Measurements from ENCODE around the gene ATR.
"Not testable (repeated sequence)": the region's sequence is repeated elsewhere in the genome, so short reads cannot be mapped to it uniquely, and the experiment has no call there.

ATR gene

GRCh38 chr3:142418926-142419592 is 159.5 kb downstream of the ATR start:
- Histone ChIP-seq H3K4me3 (ENCODE audit: low read length in 2 of 2) (no peak overlapping the region), H3K9ac (ENCODE audit: low read depth in 1 of 2, low read length in 2 of 2) (no peak overlapping the region), H3K9me3 (ENCODE audit: control insufficient read depth in 2 of 2, low read length in 2 of 2) (no peaks in the 10 kb centered on the region), H3K27ac (ENCODE audit: low read depth in 2 of 2, low read length in 2 of 2) (no peak overlapping the region), H3K36me3 (ENCODE audit: control insufficient read depth in 2 of 2, insufficient read depth in 2 of 2, low read length in 2 of 2) (peaks cover 33 to 56% of the 10 kb centered on the region in 2 donors), H3K4me1 (ENCODE audit: control insufficient read depth in 2 of 2, insufficient read depth in 2 of 2, low read length in 2 of 2) (no peaks in the 10 kb centered on the region), H3K27me3 (ENCODE audit: control insufficient read depth in 2 of 2, insufficient read depth in 2 of 2, low read length in 2 of 2) (no peaks in the 10 kb centered on the region)

GRCh38 chr3:142417302-142417701 is 161.2 kb downstream of the ATR start:
- Histone ChIP-seq H3K4me1 (ENCODE audit: control insufficient read depth in 2 of 2, insufficient read depth in 2 of 2, low read length in 2 of 2) (no peaks in the 10 kb centered on the region), H3K4me3 (ENCODE audit: low read length in 2 of 2) (no peak overlapping the region), H3K36me3 (ENCODE audit: control insufficient read depth in 2 of 2, insufficient read depth in 2 of 2, low read length in 2 of 2) (peaks cover 42 to 54% of the 10 kb centered on the region in 2 donors)

GRCh38 chr3:142400537-142400936 is 178.0 kb downstream of the ATR start:
- H3K4me3 ChIP-seq (ENCODE audit: low read length in 2 of 2); H3K9ac ChIP-seq (ENCODE audit: low read depth in 1 of 2, low read length in 2 of 2); H3K27me3 ChIP-seq (ENCODE audit: control insufficient read depth in 2 of 2, insufficient read depth in 2 of 2, low read length in 2 of 2); H3K9me3 ChIP-seq (ENCODE audit: control insufficient read depth in 2 of 2, low read length in 2 of 2); H3K27ac ChIP-seq (ENCODE audit: low read depth in 2 of 2, low read length in 2 of 2); H3K4me1 ChIP-seq (ENCODE audit: control insufficient read depth in 2 of 2, insufficient read depth in 2 of 2, low read length in 2 of 2): not testable (repeated sequence)
- peaks cover 49 to 53% of the 10 kb centered on the region in 2 donors for H3K36me3 ChIP-seq (ENCODE audit: control insufficient read depth in 2 of 2, insufficient read depth in 2 of 2, low read length in 2 of 2)

More at GRCh38 chr3:142417302-142417701, 161.2 kb downstream of the ATR start:
- Histone ChIP-seq H3K27me3 (ENCODE audit: control insufficient read depth in 2 of 2, insufficient read depth in 2 of 2, low read length in 2 of 2) (no peaks in the 10 kb centered on the region), H3K9me3 (ENCODE audit: control insufficient read depth in 2 of 2, low read length in 2 of 2) (no peaks in the 10 kb centered on the region), H3K9ac (ENCODE audit: low read depth in 1 of 2, low read length in 2 of 2) (no peak overlapping the region), H3K27ac (ENCODE audit: low read depth in 2 of 2, low read length in 2 of 2) (no peak overlapping the region)

Measured in mucosa of rectum (tissue), 2 donors.